KBM-7 (cell line): ENCODE results near the gene PPP1R13L.
"Not testable (repeated sequence)": the region's sequence is repeated elsewhere in the genome, so short reads cannot be mapped to it uniquely, and the experiment has no call there.

Experiments used
- DNase-seq: peaks from one replicate; pipeline ENCODE4 v3.0.0-alpha.2; 2015
- in situ Hi-C: fragments of 300-500 bp; cut with MboI; formaldehyde crosslinking; loops from 2 replicates; pipeline ENCODE4 v1.14.3; 2020; ENCODE audit warnings: low sequenced_read_pairs, low pct_unique_long_range_greater_than_20kb, mixed read lengths

PPP1R13L gene

DNA sequence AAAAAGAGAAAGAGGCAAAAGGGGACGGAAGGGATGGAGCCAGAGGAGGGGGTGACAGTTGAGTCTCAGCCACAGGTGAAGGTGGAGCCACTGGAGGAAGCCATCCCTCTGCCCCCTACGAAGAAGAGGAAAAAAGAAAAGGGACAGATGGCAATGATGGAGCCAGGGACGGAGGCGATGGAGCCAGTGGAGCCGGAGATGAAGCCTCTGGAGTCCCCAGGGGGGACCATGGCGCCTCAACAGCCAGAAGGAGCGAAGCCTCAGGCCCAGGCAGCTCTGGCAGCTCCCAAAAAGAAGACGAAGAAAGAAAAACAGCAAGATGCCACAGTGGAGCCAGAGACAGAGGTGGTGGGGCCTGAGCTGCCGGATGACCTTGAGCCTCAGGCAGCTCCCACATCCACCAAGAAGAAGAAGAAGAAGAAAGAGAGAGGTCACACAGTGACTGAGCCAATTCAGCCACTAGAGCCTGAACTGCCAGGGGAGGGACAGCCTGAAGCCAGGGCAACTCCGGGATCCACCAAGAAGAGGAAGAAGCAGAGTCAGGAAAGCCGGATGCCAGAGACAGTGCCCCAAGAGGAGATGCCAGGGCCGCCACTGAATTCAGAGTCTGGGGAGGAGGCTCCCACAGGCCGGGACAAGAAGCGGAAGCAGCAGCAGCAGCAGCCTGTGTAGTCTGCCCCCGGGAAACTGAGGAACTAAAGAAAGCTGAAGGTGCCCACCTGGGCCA lies 4.1 kb upstream of the PPP1R13L start:
- in situ Hi-C loops = no loop called here
- DNase-seq = no peak

DNA sequence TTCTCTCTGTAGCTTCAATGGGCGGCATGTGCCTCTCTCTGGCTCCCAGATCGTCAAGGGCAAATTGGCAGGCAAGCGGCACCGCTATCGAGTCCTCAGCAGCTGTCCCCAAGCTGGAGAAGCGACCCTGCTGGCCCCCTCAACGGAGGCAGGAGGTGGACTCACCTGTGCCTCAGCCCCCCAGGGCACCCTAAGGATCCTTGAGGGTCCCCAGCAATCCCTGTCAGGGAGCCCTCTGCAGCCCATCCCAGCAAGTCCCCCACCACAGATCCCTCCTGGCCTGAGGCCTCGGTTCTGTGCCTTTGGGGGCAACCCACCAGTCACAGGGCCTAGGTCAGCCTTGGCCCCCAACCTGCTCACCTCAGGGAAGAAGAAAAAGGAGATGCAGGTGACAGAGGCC lies 3.3 kb upstream of the PPP1R13L start:
- in situ Hi-C loops = no loop called here

DNA sequence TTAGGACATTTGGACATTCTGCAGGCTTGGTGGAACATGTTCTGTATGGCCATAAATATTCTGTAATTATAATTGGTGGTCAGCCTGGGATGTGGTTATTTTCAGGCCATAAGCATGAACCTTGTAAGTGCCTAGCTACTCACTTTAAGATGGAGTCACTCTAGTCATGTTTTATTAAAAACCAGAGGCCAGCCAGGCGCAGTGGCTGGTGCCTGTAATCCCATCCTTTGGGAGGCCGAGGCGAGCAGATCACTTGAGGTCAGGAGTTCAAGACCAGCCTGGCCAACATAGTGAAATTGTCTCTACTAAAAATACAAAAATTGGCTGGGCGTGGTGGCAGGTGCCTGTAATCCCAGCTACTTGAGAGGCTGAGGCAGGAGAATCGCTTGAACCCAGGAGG lies 2.7 kb upstream of the PPP1R13L start:
- DNase-seq, in situ Hi-C loops: not testable (repeated sequence)

More for the DNA sequence above, 3.3 kb upstream of the PPP1R13L start:
- no peak for DNase-seq

DNA sequence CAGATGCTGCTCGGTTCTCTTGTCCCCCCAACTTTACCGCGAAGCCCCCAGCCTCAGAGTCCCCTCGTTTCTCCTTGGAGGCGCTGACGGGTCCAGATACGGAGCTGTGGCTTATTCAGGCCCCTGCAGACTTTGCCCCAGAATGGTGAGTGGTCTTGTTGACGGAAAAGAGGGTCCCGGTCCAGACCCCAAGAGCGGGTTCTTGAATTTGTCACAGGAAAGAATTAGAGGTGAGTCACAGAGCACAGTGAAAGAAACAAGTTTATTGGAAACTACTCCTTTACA lies 2.2 kb upstream of the PPP1R13L start:
- no peak for DNase-seq
- in situ Hi-C loops = no loop called here

DNA sequence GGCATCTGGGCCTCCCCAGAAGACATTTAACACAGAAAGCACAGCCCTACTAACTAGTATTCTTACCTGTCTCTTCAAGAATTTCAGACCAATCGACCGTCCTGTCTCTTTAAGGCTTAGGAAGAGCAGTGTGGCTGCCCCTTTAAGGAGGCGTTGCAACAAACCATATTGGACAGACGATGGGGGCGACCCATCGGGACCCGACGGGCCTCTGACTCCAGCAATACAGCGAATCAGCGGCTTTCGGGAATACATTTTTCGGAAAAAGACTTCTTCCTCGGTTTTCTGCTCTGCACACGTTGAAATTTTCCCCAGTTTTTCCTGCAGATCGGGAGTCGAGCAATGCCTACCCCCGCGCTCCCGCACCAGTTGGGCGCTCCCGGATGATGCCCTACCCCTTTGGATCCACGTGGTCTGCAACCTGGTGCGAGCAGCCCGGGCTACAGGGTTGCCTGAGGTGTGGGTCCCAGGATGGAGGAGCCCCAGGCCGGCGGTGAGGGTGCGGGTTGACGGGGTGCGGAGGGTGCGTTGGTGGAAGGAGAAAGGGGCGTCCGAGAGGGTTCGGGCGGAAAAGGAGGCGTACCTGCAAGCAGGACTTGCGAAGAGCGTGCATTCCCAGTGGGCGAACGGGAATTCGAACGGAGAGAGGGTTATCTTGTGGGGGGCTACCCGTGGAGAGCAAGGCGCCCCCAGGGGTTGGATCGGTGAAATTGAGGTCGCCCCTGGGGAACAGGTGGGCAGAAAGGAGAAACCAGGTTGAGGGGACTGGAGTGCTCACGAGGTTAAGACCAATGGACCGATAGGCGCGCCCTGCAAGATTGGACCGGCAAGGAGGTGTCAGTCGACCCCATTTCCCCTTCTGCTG lies 1.6 kb upstream of the PPP1R13L start, which contains the start of gene POLR1G:
TSS of gene POLR1G (plus strand) at position 419 of the 865 bp plus-strand sequence. CDS start at position 472, 53 bp downstream.
- peak; percentile 93 for DNase-seq
- in situ Hi-C loops = no loop called here

DNA sequence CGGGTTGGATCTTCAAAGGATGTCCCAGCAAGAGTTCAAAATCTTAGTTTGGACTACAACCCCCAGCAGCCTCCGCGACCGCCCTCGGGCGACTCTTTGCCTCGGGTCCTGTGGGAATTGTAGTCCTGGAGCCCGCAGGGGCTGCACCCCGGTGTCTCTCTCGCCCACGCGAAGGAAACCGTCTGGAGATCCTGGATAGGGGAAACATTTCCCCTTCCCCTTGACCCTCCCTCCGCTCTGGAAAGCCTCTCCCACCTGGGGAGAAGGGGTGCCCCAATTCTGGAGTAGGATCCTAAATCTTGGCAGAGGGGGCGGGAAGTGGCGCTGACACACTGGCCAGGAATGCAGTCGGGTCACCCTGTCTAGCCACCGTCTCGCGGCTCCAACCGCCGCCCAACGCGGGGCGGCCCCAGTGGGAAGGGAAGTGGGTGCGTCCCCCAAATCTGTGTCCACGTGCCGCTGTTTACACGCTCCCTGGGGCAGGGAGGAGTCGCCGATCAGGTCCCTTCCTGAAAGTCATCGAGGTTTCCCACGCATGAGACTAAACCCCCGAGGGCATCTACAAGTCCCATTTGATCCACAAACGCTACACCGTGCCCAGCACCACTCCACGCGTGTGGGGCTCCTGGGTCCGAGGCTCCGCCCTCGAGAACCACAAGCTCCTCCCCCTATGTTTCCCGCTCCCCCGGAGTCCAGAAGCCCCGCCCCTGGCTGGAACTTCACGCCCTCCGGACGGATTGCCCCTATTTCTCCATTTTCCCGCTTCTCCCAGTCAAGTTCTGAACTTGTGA lies 761 bp upstream of the PPP1R13L start:
- in situ Hi-C loops = no loop called here
- peak; percentile 90 for DNase-seq

DNA sequence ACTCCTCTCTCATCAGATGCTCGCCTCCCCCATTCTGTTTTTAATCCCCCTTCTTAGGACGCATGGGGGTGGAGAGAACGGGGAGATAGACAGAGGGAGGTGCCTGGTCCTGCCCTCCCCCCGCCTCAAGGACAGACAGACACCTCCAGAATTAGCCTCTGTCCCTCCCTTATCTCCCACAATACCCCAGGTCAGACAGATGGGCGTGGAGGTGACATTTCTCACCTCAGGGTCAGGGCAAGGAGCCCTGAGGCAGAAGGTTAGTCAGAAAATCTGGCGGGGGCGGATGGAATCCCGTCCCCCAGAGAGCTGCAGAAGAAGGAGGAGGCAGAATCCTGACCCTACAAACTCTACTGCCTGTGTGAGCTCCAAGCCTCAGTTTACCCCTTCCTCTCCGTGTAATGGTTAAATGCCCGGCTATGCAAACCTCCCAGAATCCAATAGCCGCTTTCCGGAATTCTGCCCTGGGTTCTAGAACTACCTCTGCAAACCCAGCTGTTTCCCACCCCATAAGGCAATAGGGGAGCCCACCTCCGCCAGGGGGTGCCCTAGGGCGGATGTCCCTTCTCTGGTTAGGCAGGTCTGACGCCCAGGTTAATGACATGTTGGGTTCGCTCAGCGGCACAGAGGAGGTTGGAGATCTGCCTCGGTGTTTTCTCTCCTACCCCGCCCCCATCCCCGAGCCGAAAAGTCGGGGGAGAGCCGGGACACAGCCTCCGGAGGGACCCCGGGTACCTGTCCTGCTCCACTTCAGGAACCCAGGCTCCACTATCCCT lies 900 bp downstream of the PPP1R13L start:
- in situ Hi-C loops = no loop called here

DNA sequence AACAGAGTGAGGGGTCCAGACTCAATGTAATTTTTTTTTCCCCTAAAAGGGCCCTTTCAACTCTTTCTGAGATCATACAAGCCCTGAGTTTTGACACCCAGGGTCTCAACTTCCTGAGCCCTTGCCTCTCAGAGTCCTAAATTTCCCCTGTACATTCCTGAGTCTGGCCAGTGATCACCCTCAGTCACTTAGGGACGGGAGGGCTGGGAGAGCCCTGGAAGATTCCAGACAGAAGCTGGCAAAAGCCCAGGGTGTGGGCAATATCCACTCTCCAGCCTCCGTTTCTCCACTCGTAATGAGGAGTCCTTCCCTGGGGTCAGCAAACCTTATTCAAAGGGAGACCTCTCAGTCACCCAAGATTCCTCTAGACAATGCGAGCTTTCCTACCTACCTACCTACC lies 1.6 kb downstream of the PPP1R13L start:
- DNase-seq = no peak

More for the DNA sequence above, 900 bp downstream of the PPP1R13L start:
- DNase-seq = no peak

DNA sequence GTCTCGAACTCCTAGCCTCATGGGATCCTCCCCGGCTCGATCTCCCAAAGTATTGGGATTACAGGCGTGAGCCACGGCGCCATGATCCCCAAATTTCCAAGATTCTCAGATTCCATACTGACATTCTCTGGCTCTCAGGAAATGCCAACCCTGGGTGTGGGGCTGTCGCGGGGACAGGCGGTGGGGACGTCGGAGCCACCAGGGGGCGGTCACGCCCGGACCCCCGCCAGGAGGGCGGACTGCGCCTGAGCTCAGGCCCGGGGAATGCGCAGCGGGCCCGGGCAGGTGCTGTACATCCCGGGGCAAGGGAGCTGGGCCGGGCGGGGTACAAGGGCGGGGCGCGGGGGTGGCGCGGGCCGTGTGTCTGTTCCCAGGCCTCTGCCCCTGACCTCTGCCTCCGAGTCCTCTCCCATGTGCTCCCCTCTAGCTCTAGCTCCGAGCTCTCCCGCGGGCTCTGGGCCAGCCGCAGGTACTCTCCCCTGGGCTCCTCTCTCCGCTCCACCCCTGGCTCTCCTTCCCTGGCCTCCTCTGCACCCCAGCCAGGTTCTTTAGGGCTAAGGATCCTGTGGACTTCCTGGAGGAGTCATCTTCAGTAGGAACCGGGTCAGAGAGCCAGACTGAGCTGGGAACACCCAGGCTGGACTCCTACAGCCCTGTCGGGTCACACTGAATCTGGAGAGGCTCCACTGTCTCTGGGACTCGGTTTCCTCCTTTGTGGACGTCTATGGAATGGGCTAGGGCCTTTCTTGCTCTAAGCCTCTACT lies 2.4 kb downstream of the PPP1R13L start:
- peak; percentile 75 for DNase-seq
- in situ Hi-C loops = no loop called here

More for the DNA sequence above, 1.6 kb downstream of the PPP1R13L start:
- in situ Hi-C loops = no loop called here

DNA sequence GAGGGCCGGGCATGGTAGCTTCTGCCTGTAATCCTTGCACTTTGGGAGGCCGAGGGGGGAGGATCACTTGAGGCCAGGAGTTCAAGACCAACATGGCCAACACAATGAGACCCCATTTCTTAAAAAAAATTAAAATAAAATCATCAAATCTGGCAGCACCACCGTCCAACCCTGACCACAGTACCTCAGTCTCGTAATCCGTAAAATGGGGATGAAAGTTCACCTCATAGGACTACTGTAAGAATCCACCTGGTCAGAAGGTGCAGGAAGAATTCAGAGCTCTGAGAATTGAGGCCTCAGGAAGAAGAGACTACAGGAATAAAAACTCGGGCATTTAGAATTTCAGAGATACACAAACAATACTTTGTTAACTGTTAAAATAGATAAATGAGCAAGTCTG lies 3.1 kb downstream of the PPP1R13L start:
- DNase-seq = no peak
- in situ Hi-C loops = no loop called here

DNA sequence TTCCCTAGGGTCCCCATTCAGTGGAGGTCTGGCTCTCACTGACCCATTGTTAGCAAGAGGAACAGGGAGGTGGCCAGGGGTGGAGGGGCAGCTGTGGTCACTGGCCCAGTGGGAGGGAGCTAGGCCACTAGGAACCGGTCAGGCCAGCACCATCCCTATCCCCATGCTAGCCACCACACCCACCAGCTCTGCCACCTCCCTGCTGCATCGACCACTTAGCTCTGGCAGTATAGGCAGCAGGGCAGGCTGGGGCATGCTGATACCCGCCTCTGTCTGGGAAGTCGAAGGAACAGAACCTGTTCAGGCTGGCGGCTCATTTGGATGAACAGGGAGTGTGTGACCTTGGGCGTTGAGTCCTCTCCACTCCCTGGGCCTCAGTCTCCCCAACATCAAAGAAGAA lies 4.7 kb downstream of the PPP1R13L start:
- no peak for DNase-seq
- in situ Hi-C loops = no loop called here

DNA sequence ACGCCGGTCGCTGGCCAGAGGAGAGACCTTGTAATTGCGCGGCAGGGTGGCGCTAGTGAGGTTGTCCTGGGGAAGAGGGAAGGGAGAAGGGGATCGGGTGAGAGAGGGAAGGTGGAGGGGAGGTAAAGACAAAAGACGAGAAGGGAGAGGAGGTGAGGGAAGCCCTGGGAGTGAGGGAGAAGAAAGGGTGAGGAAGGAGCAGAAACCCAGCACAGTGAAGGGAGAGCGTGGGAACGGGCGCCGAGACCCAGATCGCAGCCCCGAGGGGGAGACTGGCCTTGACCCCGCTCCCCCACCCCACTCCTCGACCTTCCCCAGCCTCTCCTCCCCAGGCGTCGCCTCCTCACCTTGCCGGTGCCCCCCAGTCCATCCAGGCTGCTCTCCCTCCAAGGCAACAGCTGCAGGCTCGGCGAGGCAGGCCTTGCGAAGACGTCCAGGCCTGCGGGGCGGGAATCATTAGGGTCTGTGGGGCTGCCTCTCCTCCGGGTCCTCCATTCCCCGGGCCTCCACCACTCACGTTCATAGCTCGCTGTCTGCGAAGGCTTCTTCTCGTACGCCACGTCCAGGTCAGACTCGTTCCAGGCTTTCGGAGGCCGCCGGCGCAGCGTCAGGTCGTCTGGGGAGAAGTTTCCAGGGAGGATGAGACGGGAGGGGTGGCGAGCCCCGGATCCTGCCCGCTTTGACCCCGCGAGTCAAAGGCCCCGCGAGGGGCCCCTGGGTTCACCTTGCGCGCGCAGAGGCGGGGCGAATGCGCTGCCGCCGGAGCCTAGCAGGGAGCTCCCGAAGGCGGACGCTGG lies 8.8 kb downstream of the PPP1R13L start:
- in situ Hi-C loops = no loop called here
- DNase-seq = no peak

DNA sequence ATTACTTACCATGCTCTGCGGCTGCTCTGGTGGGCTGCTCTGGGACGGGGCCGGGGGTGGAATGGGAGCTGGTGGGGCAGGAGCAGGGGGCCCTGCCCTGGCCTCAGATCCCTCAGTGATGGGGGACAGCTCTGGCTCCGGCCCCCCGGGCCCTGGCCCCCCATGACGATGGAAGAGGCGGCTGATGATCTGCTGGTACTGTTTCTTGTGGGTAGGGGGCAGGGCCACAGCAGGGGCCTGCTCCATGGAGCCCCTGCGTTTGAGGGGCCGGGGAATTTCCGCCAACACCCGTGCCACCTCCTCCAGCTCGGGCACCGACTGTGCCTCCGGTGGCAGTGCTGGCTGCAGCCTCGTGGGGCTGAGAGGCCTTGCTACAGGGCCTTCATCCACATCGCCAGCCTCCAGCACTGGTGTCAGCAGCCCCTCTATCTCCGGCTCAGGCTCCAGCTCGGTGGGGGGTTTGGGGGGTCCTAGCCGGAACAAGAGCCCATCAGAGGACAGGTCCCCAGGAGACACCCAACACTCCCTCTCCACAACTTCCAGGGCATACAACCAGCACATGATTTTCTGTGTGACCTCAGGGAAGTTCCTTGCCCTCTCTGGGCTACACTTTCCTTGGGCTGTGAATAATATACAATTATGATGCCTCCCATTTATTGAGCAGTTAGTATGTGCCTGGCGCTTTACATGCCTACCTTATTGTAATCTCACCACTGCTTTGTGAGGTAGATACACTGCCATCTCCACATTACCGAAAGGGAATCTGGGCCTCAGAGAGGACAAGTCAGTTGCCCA lies 12.8 kb downstream of the PPP1R13L start:
- no peak for DNase-seq

DNA sequence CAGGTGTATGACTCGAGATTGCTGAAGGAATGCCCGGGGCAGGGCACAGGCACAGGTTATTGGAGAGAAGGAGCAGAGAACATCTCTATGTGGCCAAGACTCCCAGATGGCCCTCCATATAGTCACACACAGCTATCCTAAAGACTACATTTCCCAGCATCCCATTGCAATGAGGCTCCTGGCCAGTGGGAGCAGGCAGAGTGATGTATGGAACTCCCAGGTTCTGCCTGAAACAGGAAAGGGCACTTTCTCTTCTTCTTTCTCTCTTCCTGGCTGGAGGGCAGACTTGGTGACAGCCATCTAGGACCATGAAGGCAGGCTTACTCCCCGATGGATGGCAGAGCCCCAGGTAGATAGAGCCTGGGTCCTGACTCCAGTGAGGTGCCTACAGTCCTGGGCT lies 13.5 kb downstream of the PPP1R13L start:
- in situ Hi-C loops = no loop called here
- peak; percentile 19 for DNase-seq

More for the DNA sequence above, 12.8 kb downstream of the PPP1R13L start:
- in situ Hi-C loops = no loop called here

DNA sequence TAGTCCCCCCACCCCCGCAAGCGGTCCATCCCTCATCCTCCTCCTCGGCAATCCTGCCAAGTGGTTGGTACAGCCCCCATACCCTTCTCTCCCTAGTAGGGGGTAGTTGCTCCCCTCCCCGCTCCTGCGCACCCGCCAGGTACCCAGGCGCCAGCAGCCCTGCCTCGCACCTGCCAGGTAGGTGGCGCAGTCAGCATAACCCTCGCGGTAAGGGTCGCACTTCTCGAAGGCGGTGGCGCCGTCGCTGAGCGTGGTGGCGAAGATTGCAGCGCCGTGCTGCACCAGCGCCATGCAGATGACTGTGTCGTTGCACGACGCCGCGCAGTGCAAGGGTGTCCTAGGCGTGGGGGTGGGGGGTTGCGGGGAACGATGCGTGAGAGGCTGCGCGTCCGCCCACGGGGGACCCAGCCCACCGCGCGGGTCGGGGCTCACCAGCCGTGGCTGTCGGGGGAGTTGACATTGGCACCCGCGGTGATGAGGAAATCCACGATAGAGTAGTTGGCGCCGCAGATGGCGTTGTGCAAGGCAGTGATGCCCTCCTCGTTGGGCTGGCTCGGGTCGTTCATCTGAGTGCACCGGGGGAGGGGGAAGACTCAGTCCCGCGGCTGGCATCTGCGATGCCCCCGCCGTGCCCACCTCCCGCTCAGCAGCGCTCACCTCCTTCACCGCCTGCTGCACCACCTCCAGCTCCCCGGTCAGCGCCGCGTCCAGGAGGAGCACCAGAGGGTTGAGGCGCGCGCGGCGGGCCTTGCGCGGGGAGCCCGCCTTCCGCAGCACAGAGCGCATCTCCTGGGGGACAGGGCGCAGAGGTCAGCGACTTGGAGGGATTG lies 19.3 kb downstream of the PPP1R13L start:
- in situ Hi-C loops = no loop called here
- DNase-seq = no peak

DNA sequence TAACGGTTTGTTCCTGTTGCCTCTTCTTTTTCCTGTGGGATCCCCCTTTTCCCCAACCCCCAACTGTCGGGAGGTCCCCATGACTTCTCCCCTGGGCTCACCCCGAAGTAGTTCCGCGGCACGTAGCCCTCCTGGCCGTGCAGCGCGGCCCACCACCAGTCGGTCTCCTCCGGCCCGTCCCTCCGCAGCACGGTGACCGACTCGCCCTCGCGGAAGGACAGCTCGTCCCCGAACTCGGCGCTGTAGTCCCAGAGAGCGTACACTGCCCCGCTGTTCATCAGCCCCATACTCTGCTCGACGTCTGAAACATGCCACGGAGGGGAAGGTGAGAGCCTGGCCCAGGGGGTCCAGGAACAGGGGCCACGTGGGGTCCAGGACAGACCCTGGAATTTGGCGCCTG lies 22.4 kb downstream of the PPP1R13L start:
- DNase-seq = no peak
- in situ Hi-C loops = no loop called here
